Left colon (tissue), 2 donors: ENCODE measurements around the gene PHACTR4. TPM values are rescaled to one million over a fixed set of nuclear protein-coding genes. Genes with fewer than 3 reads are reported as not detected.
"Not testable (repeated sequence)": the region's sequence is repeated elsewhere in the genome, so short reads cannot be mapped to it uniquely, and the experiment has no call there.

Experiments
- ATAC-seq: fragments of 200-7000 bp; cut with Tn5 transposase; one replicate; pipeline ENCODE4 v1.9.1; 2020; ENCODE audit warnings: mild to moderate bottlenecking, moderate library complexity
- DNase-seq, 2 donors: peaks; one replicate each; pipeline ENCODE4 v3.0.0-alpha.2; 2020
- intact Hi-C, 2 donors: fragments of 100-400 bp; cut with DNase I in 1 of 2; cut with micrococcal nuclease in 1 of 2; formaldehyde crosslinking; loops; one replicate each; pipeline versions ENCODE4 v1.11.2 to v1.14.0; 2022; cut with DNase I, micrococcal nuclease
- total RNA-seq, 2 donors: library from RNA; stranded (reverse); fragmentation: NEBNext Ultra II Directional; extraction: Animal tissue kit (Norgen Biotek cat#: 25700); gene quantifications; one replicate each; pipeline ENCODE4 v1.2.1, GENCODE V29; 2021
- donor health status: DM: no; HTN: no; CAD: no.
- donor health status: DM: yes; HTN: yes; CAD: no.

Gene PHACTR4
- total RNA-seq, 2 donors from 2014 or later: 46.7 to 61.8 TPM

GRCh38 chr1:28458237-28459228, 89.0 kb downstream of the PHACTR4 start:
- ATAC-seq (no peak), DNase-seq (no peak)
- intact Hi-C loops: no loop called here

- no peak for ATAC-seq
- DNase-seq: no peak
- intact Hi-C loops: no loop called here
These were observed 96.8 kb downstream of the PHACTR4 start for GRCh38 chr1:28466226-28466778.

- ATAC-seq (no peak), DNase-seq (no peak)
- intact Hi-C loops: loop anchor here in 1 of 2 donors (10.0 kb wide), 1 partner anchor 65 kb away; no protein-coding TSS in a partner anchor
These were observed 100.6 kb downstream of the PHACTR4 start for GRCh38 chr1:28470146-28470545.

- peak; percentile 74 for ATAC-seq
- not testable (repeated sequence) for DNase-seq
- intact Hi-C loops: loop anchor here in 1 of 2 donors (10.0 kb wide), 1 partner anchor 75 kb away; no protein-coding TSS in a partner anchor
These were observed 110.0 kb downstream of the PHACTR4 start for GRCh38 chr1:28479497-28479896.

GRCh38 chr1:28480308-28480707, 110.8 kb downstream of the PHACTR4 start:
- ATAC-seq (no peak), DNase-seq (no peak)
- intact Hi-C loops: no loop called here

- intact Hi-C loops: no loop called here
- DNase-seq: no peak
- peak; percentile 55 for ATAC-seq
These were observed 112.6 kb downstream of the PHACTR4 start for GRCh38 chr1:28482138-28482537.

GRCh38 chr1:28482702-28483101, 113.2 kb downstream of the PHACTR4 start:
- ATAC-seq: peak; percentile 55
- DNase-seq: no peak
- intact Hi-C loops: no loop called here

GRCh38 chr1:28494737-28495136, 125.2 kb downstream of the PHACTR4 start:
- DNase-seq (no peak), ATAC-seq (no peak)
- intact Hi-C loops: no loop called here

- intact Hi-C loops: no loop called here
- DNase-seq: no peak
- ATAC-seq: no peak
These were observed 130.0 kb downstream of the PHACTR4 start for GRCh38 chr1:28499553-28499952.

- intact Hi-C loops: no loop called here
- DNase-seq (no peak), ATAC-seq (no peak)
These were observed 132.4 kb downstream of the PHACTR4 start for GRCh38 chr1:28501925-28502324.

- intact Hi-C loops: no loop called here
- ATAC-seq: peak; percentile 52
These were observed 133.6 kb downstream of the PHACTR4 start for GRCh38 chr1:28503117-28503516.

GRCh38 chr1:28505406-28506187, 136.1 kb downstream of the PHACTR4 start, which contains the start of gene RCC1:
RCC1 (plus strand) TSS chr1:28506043; CDS start chr1:28529867, 23,824 bp downstream.
- intact Hi-C loops: no loop called here
- DNase-seq: peak; percentile 96 to 98
- peak; percentile 87 for ATAC-seq

More at GRCh38 chr1:28503117-28503516, 133.6 kb downstream of the PHACTR4 start:
- no peak for DNase-seq

GRCh38 chr1:28506907-28507246, 137.3 kb downstream of the PHACTR4 start:
- ATAC-seq (no peak), DNase-seq (no peak)
- intact Hi-C loops: no loop called here

GRCh38 chr1:28507247-28507645, 137.7 kb downstream of the PHACTR4 start:
- peak; percentile 6 for ATAC-seq
- intact Hi-C loops: no loop called here
- peak in 1 of 2 donors; percentile 34 for DNase-seq

GRCh38 chr1:28507646-28508434, 138.3 kb downstream of the PHACTR4 start:
- intact Hi-C loops: no loop called here
- DNase-seq: no peak
- ATAC-seq: no peak

- intact Hi-C loops: no loop called here
- ATAC-seq (no peak), DNase-seq (no peak)
These were observed 138.9 kb downstream of the PHACTR4 start for GRCh38 chr1:28508435-28508754.

- intact Hi-C loops: loop anchor here (5.0 to 10.0 kb wide), 2 partner anchors 95 to 368 kb away; no protein-coding TSS in a partner anchor
- DNase-seq: no peak
- no peak for ATAC-seq
These were observed 140.2 kb downstream of the PHACTR4 start for GRCh38 chr1:28509705-28510272.
